KMS-11 (cell line): Measurements from ENCODE around the gene KRR1.
"Not testable (repeated sequence)": the region's sequence is repeated elsewhere in the genome, so short reads cannot be mapped to it uniquely, and the experiment has no call there.

Experiments used
- H2AFZ ChIP-seq: fragments of 200-600 bp; sonication (generic); 2 replicates; pipeline ENCODE4 v1.6.1; 2016; ENCODE audit warnings: antibody characterized with exemption, mixed run types, low read depth
- H3K27ac ChIP-seq: fragments of 200-600 bp; sonication (generic); 2 replicates; pipeline ENCODE4 v1.6.1; 2016; ENCODE audit warnings: mild to moderate bottlenecking, mixed run types
- H3K27me3 ChIP-seq: fragments of 200-600 bp; sonication (generic); 2 replicates; pipeline ENCODE4 v1.6.1; 2017; ENCODE audit warnings: mild to moderate bottlenecking, low read depth, mixed run types, moderate library complexity; ENCODE audit not compliant: insufficient read depth
- H3K36me3 ChIP-seq: fragments of 200-600 bp; sonication (generic); 2 replicates; pipeline ENCODE4 v1.6.1; 2017; ENCODE audit warnings: mild to moderate bottlenecking, mixed run types; ENCODE audit not compliant: insufficient read depth
- H3K4me1 ChIP-seq: fragments of 200-600 bp; sonication (generic); 2 replicates; pipeline ENCODE4 v1.6.1; 2016; ENCODE audit warnings: mild to moderate bottlenecking, low read depth, mixed run types; ENCODE audit not compliant: poor library complexity, severe bottlenecking
- H3K4me2 ChIP-seq: fragments of 200-600 bp; sonication (generic); 2 replicates; pipeline ENCODE4 v1.7.0; 2016; ENCODE audit warnings: mild to moderate bottlenecking, mixed run types
- H3K4me3 ChIP-seq: fragments of 200-600 bp; sonication (generic); IDR thresholded peaks from 2 replicates; pipeline ENCODE4 v1.6.1; 2017; ENCODE audit warnings: low read depth, low read length, mixed read lengths; ENCODE audit not compliant: insufficient read depth
- H3K79me2 ChIP-seq: fragments of 200-600 bp; sonication (generic); 2 replicates; pipeline ENCODE4 v1.6.1; 2016; ENCODE audit warnings: low read depth, mixed run types; ENCODE audit not compliant: insufficient read depth
- H3K9ac ChIP-seq: fragments of 200-600 bp; sonication (generic); 2 replicates; pipeline ENCODE4 v1.6.1; 2016; ENCODE audit warnings: mild to moderate bottlenecking, mixed run types
- H4K20me1 ChIP-seq: fragments of 200-600 bp; sonication (generic); 2 replicates; pipeline ENCODE4 v1.6.1; 2016; ENCODE audit warnings: mild to moderate bottlenecking, mixed run types; ENCODE audit not compliant: insufficient read depth
- TF ChIP-seq, protein P1 (sequence below): fragments of 200-600 bp; sonication (generic); conservative IDR thresholded peaks from 2 replicates; pipeline ENCODE4 v1.6.1; 2017; ENCODE audit warnings: low read depth, mild to moderate bottlenecking, antibody characterized with exemption, low read length, moderate library complexity, mixed read lengths

KRR1 gene

DNA sequence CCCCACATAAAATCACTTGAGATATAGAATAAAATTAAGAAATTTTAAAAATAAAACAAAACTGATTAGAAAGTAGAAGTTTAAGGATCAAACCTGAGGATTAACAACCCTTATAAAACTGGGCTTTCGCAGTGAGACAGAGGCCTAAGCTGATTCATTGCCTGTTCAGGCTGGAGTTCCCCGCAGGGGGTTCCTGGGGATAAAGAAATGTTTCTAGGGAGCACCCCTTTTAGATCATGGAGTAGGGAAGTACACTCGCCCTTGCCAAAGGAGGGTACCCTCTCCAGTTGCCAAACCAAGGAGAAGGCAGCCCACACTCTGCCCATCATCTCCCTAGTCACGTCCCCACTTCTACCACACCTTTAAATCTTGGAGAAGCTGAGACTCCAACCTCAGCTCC, 24.1 kb downstream of the KRR1 start:
- no peak overlapping the region for H3K4me2 ChIP-seq
- no peak overlapping the region for H3K27ac ChIP-seq
- no peaks in the 10 kb centered on the region for H3K36me3 ChIP-seq
- H3K4me1 ChIP-seq = no peaks in the 10 kb centered on the region
- no peak overlapping the region for H3K4me3 ChIP-seq
- H3K27me3 ChIP-seq = no peaks in the 10 kb centered on the region
- H3K79me2 ChIP-seq = no peaks in the 10 kb centered on the region
- TF ChIP-seq, protein P1, sequence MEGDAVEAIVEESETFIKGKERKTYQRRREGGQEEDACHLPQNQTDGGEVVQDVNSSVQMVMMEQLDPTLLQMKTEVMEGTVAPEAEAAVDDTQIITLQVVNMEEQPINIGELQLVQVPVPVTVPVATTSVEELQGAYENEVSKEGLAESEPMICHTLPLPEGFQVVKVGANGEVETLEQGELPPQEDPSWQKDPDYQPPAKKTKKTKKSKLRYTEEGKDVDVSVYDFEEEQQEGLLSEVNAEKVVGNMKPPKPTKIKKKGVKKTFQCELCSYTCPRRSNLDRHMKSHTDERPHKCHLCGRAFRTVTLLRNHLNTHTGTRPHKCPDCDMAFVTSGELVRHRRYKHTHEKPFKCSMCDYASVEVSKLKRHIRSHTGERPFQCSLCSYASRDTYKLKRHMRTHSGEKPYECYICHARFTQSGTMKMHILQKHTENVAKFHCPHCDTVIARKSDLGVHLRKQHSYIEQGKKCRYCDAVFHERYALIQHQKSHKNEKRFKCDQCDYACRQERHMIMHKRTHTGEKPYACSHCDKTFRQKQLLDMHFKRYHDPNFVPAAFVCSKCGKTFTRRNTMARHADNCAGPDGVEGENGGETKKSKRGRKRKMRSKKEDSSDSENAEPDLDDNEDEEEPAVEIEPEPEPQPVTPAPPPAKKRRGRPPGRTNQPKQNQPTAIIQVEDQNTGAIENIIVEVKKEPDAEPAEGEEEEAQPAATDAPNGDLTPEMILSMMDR = no peak
- H3K9ac ChIP-seq = no peak overlapping the region
- no peak overlapping the region for H2AFZ ChIP-seq
- no peaks in the 10 kb centered on the region for H4K20me1 ChIP-seq

DNA sequence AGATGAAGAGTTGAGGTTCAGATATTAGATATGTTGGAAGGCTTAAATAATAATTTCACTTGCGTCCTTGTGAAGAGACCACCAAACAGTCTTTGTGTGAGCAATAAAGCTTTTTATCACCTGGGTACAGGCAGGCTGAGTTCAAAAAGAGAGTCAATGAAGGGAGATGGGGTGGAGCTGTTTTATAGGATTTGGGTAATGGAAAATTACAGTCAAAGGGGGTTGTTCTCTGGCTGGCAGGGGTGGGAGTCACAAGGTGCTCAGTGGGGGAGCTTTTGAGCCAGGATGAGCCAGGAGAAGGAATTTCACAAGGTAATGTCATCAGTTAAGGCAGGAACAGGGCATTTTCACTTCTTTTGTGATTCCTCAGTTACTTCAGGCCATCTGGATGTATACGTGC, 27.0 kb downstream of the KRR1 start:
- not testable (repeated sequence) for H3K4me1 ChIP-seq, H4K20me1 ChIP-seq, H3K9ac ChIP-seq, H3K36me3 ChIP-seq, H3K79me2 ChIP-seq, H3K4me2 ChIP-seq, H2AFZ ChIP-seq, H3K27me3 ChIP-seq, H3K4me3 ChIP-seq, H3K27ac ChIP-seq

DNA sequence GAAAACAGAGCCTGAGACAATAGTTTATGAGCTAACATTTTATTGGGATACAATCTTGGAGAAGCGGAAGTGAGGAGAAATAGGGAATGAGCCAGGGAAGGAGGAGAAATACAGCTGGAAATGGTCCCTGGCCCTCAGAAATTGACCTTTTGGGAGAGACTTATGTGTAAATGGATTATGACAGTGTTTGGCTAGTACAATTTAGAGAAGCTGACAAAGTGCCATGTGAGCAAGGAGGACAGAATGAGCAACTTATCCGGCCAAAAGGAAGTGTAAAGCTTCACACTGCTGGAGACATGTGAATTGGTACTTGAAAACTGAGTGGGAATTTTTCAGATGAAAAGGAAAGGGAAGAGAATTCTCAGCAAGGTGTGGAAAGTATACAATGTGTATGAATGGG, 28.0 kb downstream of the KRR1 start:
- no peak overlapping the region for H3K9ac ChIP-seq
- H3K4me1 ChIP-seq = no peaks in the 10 kb centered on the region
- H3K27ac ChIP-seq = no peak overlapping the region
- TF ChIP-seq, protein P1 = no peak
- H4K20me1 ChIP-seq = no peaks in the 10 kb centered on the region
- H3K79me2 ChIP-seq = no peaks in the 10 kb centered on the region
- no peaks in the 10 kb centered on the region for H3K27me3 ChIP-seq
- no peak overlapping the region for H2AFZ ChIP-seq
- H3K4me2 ChIP-seq = no peak overlapping the region
- no peaks in the 10 kb centered on the region for H3K36me3 ChIP-seq
- H3K4me3 ChIP-seq = no peak overlapping the region

DNA sequence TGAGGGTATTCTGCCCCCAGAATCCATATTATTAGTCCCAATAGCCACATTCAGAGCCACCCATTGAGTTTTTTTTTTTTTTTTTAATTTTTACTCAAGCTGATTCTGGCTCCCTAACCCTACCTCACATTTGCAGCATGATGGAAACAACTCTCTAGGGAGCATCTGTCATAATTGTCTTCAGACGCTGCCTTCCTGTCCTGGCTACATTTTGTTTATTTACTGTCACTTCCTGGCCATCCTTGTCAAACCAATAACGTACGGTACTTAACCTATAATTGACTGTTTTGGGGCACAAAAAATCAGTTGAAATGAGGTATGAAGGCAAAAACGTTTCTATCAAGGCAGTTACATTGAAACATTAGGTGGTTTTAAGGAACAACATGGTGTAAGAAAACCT, 28.8 kb downstream of the KRR1 start:
- H4K20me1 ChIP-seq = no peaks in the 10 kb centered on the region
- TF ChIP-seq, protein P1 = no peak
- no peaks in the 10 kb centered on the region for H3K79me2 ChIP-seq
- H3K27ac ChIP-seq = no peak overlapping the region
- H3K4me1 ChIP-seq = no peaks in the 10 kb centered on the region
- H3K27me3 ChIP-seq = no peaks in the 10 kb centered on the region
- no peak overlapping the region for H3K9ac ChIP-seq
- H2AFZ ChIP-seq = no peak overlapping the region
- H3K4me2 ChIP-seq = no peak overlapping the region
- no peaks in the 10 kb centered on the region for H3K36me3 ChIP-seq
- H3K4me3 ChIP-seq = no peak overlapping the region

DNA sequence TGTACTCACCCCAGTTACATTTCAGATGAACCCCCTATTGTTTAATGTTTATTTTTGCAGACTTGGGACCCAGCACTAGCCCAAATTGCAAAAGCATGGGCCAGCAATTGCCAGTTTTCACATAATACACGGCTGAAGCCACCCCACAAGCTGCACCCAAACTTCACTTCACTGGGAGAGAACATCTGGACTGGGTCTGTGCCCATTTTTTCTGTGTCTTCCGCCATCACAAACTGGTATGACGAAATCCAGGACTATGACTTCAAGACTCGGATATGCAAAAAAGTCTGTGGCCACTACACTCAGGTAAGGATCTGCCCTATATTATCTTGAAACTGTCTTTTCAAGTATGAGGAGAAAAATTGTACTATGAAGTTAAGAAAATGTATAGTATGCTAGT, 29.6 kb downstream of the KRR1 start:
- TF ChIP-seq, protein P1 = no peak
- H3K79me2 ChIP-seq = no peaks in the 10 kb centered on the region
- H3K4me1 ChIP-seq = no peaks in the 10 kb centered on the region
- no peaks in the 10 kb centered on the region for H4K20me1 ChIP-seq
- H3K4me3 ChIP-seq = no peak overlapping the region
- no peak overlapping the region for H3K9ac ChIP-seq
- no peaks in the 10 kb centered on the region for H3K27me3 ChIP-seq
- H3K27ac ChIP-seq = no peak overlapping the region
- H3K4me2 ChIP-seq = peak overlapping the region; percentile 14
- no peak overlapping the region for H2AFZ ChIP-seq
- no peaks in the 10 kb centered on the region for H3K36me3 ChIP-seq
